SK-N-SH (cell line): ENCODE results near the gene ANKRD10.

ENCODE experiments used
- CHD2 ChIP-seq: fragments of 150-350 bp; IDR thresholded peaks from 2 replicates; pipeline ENCODE4 v1.6.1; 2018; ENCODE audit warnings: low read length; ENCODE audit not compliant: partially characterized antibody
- ELF1 ChIP-seq: IDR thresholded peaks from 2 replicates; pipeline ENCODE4 v1.4.0; 2012
- FOSL2 ChIP-seq: IDR thresholded peaks from 2 replicates; pipeline ENCODE4 v1.4.0; 2012; ENCODE audit warnings: low read depth, mild to moderate bottlenecking, moderate library complexity, borderline replicate concordance
- MAX ChIP-seq: IDR thresholded peaks from 2 replicates; pipeline ENCODE4 v1.4.0; 2012; ENCODE audit warnings: low read depth
- POLR2AphosphoS5 ChIP-seq: IDR thresholded peaks from 2 replicates; pipeline ENCODE4 v1.6.1; 2012; ENCODE audit warnings: low read depth, low read length
- RAD21 ChIP-seq: IDR thresholded peaks from 2 replicates; pipeline ENCODE4 v1.6.1; 2012; ENCODE audit warnings: mild to moderate bottlenecking, low read length
- SIN3A ChIP-seq: IDR thresholded peaks from 2 replicates; pipeline ENCODE4 v1.6.1; 2012; ENCODE audit warnings: low read depth, mild to moderate bottlenecking, low read length, moderate library complexity, borderline replicate concordance
- TAF1 ChIP-seq: IDR thresholded peaks from 2 replicates; pipeline ENCODE4 v1.6.1; 2012; ENCODE audit warnings: low read depth, mild to moderate bottlenecking, low read length, moderate library complexity, borderline replicate concordance
- YY1 ChIP-seq: IDR thresholded peaks from 2 replicates; pipeline ENCODE4 v1.4.0; 2012; ENCODE audit warnings: low read depth, mild to moderate bottlenecking
- TF ChIP-seq, protein P1 (sequence below): fragments of 200-600 bp; sonication (generic); IDR thresholded peaks from 2 replicates; pipeline ENCODE4 v1.6.1; 2017; ENCODE audit warnings: antibody characterized with exemption, mild to moderate bottlenecking, moderate library complexity

GRCh38 chr13:110914331-110915056 is 375 bp downstream of the ANKRD10 start:
- TF ChIP-seq, protein P1, sequence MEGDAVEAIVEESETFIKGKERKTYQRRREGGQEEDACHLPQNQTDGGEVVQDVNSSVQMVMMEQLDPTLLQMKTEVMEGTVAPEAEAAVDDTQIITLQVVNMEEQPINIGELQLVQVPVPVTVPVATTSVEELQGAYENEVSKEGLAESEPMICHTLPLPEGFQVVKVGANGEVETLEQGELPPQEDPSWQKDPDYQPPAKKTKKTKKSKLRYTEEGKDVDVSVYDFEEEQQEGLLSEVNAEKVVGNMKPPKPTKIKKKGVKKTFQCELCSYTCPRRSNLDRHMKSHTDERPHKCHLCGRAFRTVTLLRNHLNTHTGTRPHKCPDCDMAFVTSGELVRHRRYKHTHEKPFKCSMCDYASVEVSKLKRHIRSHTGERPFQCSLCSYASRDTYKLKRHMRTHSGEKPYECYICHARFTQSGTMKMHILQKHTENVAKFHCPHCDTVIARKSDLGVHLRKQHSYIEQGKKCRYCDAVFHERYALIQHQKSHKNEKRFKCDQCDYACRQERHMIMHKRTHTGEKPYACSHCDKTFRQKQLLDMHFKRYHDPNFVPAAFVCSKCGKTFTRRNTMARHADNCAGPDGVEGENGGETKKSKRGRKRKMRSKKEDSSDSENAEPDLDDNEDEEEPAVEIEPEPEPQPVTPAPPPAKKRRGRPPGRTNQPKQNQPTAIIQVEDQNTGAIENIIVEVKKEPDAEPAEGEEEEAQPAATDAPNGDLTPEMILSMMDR: no peak
- TF ChIP-seq ELF1 (peak; percentile 81), MAX (peak; percentile 32), SIN3A (0 out of 2 replicates have a peak, but pooled peaks have one; percentile 40), CHD2 (no peak), TAF1 (peak; percentile 20; the same call in 1 of the 2 replicates), YY1 (peak; percentile 86), RAD21 (no peak), POLR2AphosphoS5 (peak; percentile 87), FOSL2 (no peak)
